ENCODE measurements around the gene DPPA4.

GRCh38 chr3:109364088-109364487 lies 26.7 kb upstream of the DPPA4 start:
- TF ChIP-seq, protein P1, sequence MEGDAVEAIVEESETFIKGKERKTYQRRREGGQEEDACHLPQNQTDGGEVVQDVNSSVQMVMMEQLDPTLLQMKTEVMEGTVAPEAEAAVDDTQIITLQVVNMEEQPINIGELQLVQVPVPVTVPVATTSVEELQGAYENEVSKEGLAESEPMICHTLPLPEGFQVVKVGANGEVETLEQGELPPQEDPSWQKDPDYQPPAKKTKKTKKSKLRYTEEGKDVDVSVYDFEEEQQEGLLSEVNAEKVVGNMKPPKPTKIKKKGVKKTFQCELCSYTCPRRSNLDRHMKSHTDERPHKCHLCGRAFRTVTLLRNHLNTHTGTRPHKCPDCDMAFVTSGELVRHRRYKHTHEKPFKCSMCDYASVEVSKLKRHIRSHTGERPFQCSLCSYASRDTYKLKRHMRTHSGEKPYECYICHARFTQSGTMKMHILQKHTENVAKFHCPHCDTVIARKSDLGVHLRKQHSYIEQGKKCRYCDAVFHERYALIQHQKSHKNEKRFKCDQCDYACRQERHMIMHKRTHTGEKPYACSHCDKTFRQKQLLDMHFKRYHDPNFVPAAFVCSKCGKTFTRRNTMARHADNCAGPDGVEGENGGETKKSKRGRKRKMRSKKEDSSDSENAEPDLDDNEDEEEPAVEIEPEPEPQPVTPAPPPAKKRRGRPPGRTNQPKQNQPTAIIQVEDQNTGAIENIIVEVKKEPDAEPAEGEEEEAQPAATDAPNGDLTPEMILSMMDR (conservative IDR thresholded peaks at IDR 0.05): no peak
- no peak for TF ChIP-seq EZH2 (IDR thresholded peaks at IDR 0.05; ENCODE audit: low read depth)
